Measurements from ENCODE around the gene GPR62.
"Not testable (repeated sequence)": the region's sequence is repeated elsewhere in the genome, so short reads cannot be mapped to it uniquely, and the experiment has no call there.

The GPR62 gene, protein sequence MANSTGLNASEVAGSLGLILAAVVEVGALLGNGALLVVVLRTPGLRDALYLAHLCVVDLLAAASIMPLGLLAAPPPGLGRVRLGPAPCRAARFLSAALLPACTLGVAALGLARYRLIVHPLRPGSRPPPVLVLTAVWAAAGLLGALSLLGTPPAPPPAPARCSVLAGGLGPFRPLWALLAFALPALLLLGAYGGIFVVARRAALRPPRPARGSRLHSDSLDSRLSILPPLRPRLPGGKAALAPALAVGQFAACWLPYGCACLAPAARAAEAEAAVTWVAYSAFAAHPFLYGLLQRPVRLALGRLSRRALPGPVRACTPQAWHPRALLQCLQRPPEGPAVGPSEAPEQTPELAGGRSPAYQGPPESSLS

DNA sequence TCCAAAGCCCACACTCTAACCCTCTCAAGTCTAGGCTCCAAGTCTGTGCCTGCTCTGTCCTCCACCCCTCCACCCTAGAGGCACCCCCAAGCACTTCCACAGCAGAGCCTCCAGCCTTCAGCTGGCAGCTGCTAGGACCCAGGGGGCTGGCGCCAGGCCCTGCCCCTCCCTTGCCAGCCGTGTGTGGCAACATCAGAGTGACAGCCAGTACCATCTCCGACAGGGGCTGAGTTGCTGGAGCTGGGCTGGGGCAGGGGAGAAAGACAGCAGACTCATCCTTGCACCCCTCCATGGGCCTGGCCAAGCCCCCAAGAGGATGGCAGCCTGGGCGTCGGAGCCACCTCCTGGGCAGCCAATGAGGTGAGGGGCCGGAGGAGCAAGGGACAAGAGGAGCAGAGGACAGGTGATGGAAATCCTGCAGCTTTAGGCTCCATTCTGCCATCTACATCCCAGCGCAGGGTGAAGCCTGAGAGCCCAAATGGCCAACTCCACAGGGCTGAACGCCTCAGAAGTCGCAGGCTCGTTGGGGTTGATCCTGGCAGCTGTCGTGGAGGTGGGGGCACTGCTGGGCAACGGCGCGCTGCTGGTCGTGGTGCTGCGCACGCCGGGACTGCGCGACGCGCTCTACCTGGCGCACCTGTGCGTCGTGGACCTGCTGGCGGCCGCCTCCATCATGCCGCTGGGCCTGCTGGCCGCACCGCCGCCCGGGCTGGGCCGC is at the start of gene GPR62:
Gene GPR62 (plus strand): TSS at position 207 of the 718 bp plus-strand sequence. CDS start 272 bp downstream, at position 479.
- no peak for FAIRE-seq

DNA sequence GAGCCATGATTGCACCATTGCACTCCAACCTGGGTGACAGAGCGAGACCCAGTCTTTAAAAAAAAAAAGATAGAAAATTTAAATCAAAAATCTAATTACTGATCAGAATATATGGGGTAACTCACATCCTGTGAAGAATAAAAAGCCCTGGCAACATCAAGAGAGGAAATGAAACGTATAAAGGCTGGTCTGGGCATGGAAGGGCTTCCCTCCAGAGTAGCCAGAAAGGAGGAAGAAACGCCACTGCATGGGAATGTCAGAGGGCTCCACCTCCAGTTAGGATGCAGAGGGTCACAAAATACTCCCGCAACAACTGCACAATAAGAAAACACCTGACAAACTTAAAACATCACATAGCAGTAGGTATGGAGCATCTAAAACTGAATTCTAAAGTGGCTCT is 47.2 kb upstream of the GPR62 start:
- no peak for FAIRE-seq

DNA sequence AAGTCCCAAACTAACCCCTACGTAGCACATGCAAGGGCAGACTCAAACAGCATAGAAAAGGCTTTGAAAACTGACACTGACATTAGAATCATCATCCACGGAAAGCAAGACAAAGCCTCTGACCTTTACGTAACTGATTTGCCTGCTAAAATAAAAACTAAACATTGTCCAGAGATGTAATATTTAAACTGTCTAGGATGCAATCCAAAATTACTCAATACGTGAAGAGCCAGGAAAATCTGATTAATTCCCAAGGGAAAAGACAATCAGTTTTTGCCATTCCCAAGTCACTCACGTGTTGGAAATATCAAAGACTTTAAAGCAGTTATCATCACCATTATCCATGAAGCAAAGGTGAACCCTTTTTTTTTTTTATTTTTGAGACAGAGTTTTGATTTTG is 38.8 kb upstream of the GPR62 start:
- no peak for FAIRE-seq

DNA sequence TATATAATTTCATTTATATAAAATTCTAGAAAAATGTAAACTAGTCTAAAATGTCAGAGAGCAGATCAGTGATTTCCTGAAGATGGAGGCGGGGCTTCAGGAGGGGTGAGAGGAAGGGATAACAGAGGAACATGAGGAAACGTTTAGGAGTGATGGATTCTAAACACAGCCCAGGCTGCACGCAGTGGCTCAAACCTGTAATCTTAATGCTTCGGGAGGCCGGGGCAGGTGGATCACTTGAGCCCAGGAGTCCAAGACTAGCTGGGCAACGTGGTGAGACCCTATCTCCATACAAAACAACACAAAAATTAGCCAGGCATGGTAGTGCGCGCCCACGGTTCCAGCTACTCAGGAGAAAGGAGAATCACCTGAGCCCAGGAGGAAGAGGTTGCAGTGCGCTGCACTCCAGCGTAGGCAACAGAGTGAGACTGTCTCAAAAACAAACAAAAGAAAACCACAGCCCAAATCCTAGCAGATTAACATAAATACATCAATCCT is 34.1 kb upstream of the GPR62 start:
- no peak for FAIRE-seq

DNA sequence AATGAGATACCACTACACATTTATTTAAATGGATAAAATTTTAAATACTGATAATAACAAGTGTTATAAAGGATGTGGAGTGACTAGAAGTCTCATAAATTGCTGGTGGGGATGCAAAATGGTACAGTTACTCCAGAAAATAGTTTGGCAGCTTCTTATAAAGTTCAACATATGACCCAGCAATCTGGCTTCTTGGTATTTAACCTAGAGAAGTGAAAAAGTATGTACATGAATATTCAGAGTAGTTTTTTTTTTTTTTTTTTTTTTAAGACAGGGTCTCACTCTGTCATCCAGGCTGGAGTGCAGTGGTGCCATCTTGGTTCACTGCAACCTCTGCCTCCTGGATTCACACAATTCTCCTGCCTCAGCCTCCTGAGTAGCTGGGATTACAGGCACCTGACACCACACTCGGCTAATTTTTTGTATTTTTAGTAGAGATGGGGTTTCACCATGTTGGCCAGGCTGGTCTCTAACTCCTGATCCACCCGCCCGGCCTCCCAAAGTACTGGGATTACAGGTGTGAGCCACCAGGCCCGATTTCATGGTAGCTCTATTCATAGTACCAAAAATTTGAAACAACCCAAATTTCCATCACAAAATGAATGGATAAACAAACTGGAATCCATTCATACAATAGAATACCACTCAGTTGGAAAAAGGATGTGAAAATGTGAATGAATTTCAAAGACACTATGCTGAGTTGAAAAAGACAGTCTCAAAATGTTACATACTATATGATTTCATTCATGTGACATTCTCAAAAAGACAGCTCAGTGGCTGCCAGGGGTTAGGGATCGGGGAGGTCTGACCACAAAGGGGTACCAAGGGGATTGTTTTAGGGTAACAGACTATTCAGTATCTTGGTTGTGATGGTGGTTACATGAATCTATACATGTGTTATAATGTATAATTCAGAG is 27.9 kb upstream of the GPR62 start:
- no peak for FAIRE-seq

DNA sequence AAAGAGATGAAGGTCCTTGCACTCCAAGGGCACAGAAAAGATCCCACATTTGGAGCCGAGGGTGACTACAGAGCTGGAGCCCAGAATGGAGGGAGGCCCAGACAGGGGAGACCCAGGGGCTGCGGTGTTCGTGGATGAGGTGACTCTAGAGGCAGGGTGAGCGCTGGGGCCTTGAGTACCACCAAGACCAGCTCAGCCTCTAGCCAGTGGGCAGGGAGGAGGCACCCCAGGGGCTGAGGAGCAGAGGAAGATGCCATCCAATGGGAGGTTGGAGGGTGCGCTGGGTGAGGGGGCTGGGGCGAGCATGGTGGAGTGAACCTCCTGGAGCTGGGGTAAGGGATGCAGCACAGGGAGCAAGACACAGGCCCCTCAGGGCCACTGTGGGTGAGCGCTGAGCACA is 26.7 kb upstream of the GPR62 start:
- no peak for FAIRE-seq

DNA sequence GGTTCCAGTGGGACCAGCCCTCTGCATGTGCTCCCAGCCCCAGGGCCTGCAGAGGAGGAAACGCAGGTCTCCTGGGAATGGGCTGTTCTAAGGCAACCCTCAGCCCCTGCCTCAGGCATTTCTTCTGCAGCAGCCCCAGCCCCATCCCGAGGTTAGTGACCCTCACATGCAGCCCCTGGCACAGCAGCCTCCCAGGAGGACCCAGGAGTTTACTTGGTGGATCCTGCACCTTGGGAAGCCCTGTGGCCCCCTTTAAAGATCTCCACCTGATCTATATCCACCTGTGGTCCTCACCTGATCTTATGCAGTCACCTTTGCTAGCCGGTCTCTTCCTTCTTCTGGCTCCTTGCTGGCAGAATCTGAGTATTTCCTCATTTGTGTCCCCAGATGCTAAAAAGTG is 26.2 kb upstream of the GPR62 start:
- not testable (repeated sequence) for FAIRE-seq

DNA sequence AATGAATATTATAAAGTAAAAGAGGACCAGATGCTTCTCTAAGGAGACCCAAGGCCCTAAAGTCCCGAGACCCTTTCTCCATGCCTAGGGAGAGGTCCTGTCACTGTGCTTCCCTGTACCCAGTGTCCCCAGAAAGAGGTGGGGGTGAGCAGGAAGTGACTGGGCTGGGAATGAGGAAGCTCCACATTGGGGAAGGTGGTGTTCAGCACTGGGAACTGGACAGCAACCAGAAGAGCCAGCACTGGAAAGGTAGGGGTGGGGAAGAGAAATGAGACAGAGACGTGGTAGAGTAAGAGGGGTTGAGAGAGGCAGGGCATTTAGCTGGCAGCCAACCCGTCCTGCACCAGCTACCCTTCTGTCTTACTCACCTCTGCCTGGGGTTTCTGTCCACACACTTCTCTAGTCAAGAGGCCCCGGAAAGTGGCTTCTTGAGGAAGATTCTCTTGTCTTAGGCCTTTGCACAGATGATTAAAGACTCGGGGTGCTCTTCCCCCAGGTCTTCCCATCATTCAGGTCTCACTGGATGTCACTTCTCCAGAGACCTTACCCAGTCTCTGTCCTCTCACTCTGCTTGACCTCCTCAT is 25.7 kb upstream of the GPR62 start:
- FAIRE-seq: no peak

DNA sequence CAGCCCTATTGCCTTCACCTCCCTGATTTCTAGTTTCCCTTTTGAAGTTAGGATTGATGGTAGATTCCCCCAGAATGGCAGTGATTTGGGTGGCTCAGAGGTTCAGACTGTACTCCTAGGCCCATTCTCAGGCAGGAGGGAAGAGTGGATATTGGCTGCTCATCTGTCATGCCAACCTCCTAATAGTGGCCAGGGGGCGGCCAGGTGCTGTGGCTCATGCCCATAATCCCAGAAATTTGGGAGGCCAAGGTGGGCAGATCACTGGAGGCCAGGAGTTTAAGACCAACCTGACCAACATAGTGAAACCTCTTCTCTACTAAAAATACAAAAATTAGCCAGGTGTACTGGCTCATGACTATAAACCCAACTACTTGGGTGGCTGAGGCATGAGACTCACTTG is 24.7 kb upstream of the GPR62 start:
- FAIRE-seq: no peak

DNA sequence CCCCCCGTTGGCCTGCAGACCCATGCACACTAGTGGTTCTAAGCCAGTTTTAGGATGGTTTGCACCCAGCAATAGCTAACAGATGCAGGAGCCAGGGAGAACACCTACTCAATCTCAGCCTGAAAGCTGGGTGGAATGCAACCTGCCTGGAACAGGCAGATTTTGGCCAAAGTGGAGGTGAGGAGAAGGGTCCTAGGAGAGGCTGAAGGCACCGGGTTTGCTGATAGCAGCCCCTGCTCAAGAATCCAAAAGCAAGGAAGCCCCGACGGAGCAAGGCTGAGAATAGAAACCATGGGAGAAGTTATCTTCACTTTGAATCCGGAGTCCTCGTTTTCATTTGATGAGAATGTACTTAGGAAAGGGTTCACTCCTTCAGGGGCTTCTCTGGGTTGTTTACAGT is 23.4 kb upstream of the GPR62 start:
- FAIRE-seq: no peak

DNA sequence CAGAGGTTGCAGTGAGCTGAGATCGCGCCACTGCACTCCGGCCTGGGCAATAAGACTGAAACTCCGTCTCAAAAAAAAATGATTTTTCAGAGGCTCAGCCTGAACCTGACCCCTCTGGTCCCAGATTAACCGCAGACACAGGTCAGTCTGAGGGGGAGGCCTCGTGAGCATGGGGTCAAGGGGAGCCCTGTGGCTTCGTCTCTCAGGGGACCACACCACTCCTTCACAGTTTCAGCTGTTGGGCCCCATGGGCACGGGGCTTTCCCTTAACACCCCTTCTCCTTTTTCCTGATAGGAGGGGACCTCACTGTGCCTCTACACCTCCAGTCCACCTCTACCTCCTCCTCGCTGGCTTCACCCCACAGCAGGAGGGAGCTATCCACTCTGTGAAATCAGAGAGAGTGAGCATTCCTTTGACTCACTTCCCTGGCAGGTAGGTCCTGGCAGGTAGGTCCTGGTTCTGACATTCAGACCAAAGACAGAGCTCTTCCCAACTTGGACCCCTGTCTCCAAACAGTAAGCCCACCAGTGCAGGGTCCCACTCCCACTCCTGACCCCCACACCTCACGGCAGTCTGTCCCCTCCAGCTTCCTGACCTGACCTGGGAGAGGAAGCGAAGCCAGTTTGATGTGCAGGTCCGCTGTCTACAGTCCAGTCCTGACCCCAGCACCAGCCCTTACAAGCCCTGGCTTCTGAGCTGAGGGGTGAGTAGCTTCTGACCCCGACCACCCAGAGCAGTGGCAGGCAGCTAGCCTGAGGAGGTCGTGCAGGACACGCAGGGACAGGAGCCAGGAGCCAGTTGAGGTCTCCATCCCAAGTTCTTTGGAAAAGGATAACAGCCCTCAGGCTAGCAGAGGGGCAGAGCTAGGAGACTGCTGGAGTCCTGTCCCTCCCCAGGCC is 22.5 kb upstream of the GPR62 start:
- FAIRE-seq: no peak

DNA sequence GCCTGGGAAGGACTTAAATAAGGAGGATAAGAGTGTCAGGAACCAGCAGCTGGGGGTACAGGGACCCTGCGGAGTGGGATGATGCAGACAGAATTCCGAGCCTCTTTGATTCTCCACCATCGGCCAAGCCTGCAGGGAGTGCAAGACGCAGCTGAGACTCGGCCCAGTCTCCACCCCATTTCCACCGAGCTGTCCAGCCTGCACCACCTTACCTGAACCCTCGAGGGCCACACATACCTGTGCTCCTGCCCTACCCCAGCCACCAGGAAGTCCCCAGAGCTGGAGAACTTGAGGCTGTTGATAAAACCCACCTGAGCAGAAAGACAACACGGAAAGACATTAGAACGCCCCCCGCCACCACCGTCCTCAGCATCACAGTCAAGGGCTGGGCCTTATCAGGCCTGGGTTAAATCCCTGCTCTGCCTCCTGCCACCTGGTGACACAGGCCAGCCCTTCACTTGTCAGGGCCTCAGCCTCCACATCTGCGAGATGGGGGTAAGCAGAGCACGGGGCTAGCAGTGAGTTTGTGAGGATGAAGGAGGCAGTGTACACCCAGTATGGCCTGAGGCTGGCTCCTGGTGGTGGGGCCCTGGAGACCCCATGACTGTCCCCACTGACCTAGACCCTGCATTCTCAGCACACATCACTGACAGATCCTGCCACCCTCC is 21.6 kb upstream of the GPR62 start:
- FAIRE-seq: no peak

DNA sequence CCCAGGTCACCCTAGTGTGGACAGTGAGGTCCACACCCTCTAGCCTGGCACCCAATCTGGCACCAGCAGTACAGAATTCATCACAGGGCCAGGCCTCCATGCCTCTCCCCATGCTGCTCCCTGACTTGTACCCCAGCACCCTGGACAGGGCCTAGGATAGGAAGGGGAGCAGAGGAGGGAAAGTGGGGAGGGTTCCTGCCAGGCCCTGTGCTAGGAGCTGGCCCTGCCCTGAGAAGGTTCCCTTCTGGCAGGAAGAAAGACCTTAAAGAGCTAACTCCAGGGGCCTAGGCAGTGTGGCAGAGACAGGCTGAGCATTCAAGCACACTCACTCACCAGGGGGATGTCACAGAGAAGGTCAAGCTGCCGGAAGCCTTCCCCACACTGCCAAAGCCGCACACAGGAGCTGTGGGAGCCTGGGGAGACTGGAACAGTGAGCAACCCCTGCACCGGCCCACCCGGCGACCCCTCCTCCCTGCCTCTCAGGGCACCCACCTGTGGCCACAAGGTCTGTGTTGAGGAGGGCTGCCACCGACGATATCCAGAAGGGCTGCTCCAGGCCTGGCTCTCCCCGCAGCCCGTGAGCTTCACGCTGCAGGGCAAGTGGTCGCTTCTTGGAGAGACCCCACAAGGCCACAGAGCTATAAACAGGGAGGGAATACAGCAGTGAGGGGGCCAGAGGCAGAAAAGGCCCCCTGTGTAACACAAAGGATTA is 20.9 kb upstream of the GPR62 start:
- FAIRE-seq: no peak

DNA sequence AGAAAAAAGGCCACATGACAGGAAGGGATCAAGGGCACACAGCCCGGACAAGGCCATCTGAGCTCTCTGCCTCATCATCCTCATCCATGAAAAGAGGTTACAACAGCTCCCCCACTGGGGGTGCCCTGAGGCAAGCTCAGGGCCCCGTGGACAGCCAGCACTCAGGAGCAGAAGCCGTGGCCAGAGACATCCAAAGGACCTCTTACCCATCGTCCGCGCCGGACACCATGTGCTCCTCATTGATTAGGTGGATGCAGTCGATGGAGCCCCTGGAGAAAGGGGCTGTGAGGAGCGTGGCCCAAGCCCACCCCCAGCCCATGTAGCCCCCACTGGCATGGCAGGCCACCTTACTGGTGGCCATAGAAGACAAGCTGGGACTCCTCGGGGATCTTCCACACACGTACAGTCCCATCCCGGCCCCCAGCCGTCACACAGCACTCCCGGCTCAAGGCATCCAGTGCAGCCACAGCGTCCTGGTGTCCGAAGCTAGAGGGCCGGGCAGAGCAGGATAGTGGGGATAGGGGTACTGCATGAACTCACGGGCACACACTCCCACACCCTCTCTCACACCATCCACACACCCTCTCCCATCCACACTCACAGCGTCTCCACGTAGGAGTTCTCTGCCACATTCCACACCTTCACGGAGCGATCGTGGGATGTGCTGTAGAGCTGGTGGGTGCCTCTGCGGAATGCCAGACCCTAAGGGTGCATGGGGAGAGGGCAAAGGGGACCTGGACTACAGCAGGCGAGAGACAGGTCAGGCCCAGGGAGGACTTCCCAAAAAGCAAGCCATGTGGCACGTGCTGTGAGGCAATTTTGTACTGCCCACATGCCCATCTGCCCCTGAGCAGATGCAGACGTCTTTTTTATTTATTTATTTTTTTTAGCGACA is 19.9 kb upstream of the GPR62 start:
- FAIRE-seq: no peak

DNA sequence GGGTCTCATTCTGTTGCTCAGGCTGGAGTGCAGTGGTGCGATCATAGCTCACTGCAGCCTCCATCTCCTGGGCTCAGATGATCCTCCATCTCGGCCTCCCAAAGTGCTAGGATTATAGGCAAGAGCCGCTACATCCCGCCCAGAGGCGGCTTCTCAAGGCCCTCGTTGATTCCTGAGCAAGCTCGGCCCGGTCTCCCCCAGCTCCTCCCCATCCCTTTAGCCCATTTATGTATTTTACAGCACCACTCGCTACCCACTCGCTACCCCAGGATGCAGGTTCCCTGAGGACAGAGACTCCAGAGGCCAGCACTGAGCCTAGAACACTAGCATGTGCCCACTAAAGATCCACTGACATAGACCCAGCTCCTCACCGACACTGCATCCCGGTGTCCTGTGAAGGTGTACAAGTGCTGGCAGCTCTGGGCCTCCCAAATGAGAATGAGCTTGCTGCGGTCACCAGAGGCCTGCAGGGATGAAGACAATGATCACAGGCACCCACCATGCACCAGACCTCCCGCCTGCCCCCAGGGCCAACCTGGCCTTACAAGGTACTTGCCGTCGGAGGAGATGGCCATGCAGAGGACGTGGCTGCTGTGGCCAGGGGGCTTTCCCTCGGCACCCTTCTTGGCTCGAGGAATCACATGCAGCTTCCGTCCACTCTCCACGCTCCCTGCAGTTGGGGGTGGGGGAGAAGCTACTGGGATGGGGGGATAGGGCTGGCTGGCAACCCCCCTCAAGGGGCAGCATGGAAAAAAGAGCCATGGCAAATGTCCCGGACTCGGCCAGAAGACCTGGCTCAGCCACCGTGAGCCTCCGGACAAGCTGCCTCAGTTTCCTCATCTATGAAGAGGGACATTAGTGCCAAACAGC is 19.1 kb upstream of the GPR62 start:
- no peak for FAIRE-seq

DNA sequence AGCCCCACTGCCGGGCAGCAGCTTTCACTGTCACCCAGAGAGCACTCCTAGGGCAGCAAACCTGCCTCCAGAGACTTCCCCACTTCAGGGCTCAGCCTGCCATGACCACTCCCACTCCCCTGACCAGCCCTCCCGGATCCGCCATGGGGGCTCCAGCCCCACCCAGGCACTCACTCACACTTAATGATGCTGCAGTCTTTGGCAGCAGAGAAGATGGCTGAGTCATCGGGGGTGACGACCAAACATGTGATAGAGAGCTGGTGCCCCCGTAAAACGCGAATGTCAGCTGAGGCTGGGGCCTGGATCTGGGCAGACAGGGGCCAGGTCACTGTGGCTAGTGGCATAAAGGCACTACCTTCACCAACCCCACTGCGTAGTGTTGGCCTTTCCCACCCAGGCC is 18.2 kb upstream of the GPR62 start:
- FAIRE-seq: no peak

DNA sequence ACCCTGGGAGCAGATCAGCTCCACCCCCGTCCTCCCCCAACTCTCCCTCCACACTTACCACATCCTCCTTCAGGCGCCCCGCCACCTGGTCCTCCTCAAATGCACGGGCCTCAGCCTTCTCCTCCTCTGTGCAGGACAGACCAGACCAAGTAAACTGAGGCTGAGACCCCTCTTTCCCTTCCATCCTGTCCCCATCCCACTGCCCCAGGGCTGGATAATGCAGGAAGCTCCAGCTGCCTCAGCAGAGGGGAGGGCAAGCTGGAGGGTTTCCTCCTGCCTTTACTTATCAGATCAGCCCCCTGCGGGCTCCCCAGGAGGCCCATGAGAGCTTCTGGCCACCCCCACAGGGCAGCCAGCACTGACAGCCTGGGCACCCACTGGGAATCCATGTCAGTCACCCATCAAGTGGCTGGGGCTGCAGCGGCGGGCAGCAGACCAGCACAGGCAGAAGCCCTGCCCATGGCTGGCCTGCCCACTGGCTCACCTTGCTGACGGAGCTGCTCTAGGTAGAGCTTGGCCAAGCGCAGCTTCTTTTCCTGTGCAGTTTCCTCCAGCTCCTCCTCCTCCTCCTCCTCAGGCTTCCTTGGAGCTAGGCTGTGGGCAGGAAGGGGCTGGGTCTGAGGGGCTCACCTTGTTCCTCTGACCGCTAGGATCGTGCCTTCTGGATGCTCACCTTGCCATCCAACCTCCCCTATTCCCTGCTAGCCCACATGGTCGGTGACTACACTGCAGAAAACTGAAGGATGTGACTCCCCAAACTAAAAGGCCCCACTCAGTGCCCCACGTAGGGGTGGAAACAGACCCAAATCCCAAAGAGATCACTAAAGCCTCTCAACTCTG is 17.4 kb upstream of the GPR62 start:
- no peak for FAIRE-seq
